CD4-positive, alpha-beta T cell (primary cell): Measurements from ENCODE around the gene CDC42. TPM values are rescaled to one million over a fixed set of nuclear protein-coding genes. Genes with fewer than 3 reads are reported as not detected.

Experiments
- ATAC-seq: fragments of 200-7000 bp; cut with Tn5 transposase; one replicate; pipeline ENCODE4 v1.10.0; 2022; ENCODE audit warnings: mild to moderate bottlenecking; ENCODE audit not compliant: poor library complexity
- CTCF ChIA-PET: fragments of 350-600 bp; sonication (Branson Sonifier 250); formaldehyde crosslinking; loops from one replicate; lab custom pipeline; 2021; ENCODE audit warnings: antibody characterized with exemption, inconsistent platforms; lab: Charles Lee
- POLR2A ChIA-PET: fragments of 350-600 bp; sonication (Branson Sonifier 250); formaldehyde crosslinking; loops from one replicate; lab custom pipeline; 2021; ENCODE audit warnings: antibody characterized with exemption, inconsistent platforms; lab: Charles Lee
- DNase-seq, 14 experiments: peaks; one replicate each; pipeline ENCODE4 v3.0.0-alpha.2; 2013 to 2020; ENCODE audit warnings: mixed read lengths in 2 of 14
- H3K27ac ChIP-seq, 2 donors: one replicate each; pipeline versions ENCODE4 v1.5.1 to v1.7.0; 2013; ENCODE audit warnings: low read length in 2 of 2, low read depth in 1 of 2, mild to moderate bottlenecking in 1 of 2
- H3K27me3 ChIP-seq, 2 experiments: 1 replicate in 1 of 2; 2 replicates in 1 of 2; pipeline versions ENCODE4 v1.6.1 to v1.7.0; 2013; ENCODE audit warnings: low read length in 2 of 2, control low read depth in 1 of 2, mild to moderate bottlenecking in 1 of 2, moderate library complexity in 1 of 2; ENCODE audit not compliant: insufficient read depth in 2 of 2, control insufficient read depth in 1 of 2
- H3K36me3 ChIP-seq: one replicate; pipeline ENCODE4 v1.6.1; 2013; ENCODE audit warnings: low read length, control low read depth; ENCODE audit not compliant: insufficient read depth
- H3K4me1 ChIP-seq: one replicate; pipeline ENCODE4 v1.6.1; 2013; ENCODE audit warnings: low read length, control low read depth; ENCODE audit not compliant: insufficient read depth
- H3K4me3 ChIP-seq: one replicate; pipeline ENCODE4 v1.5.1; 2013; ENCODE audit warnings: mild to moderate bottlenecking, low read length, moderate library complexity
- H3K9me3 ChIP-seq, 2 experiments: 1 replicate in 1 of 2; 2 replicates in 1 of 2; pipeline versions ENCODE4 v1.6.1 to v1.7.0; 2013; ENCODE audit warnings: low read length in 2 of 2, mild to moderate bottlenecking in 2 of 2, control low read depth in 1 of 2, moderate library complexity in 1 of 2; ENCODE audit not compliant: control insufficient read depth in 1 of 2, insufficient read depth in 1 of 2
- H3K27ac Mint-ChIP-seq: one replicate; pipeline ENCODE4 v1.8.0; 2020; ENCODE audit warnings: mixed read lengths
- H3K27me3 Mint-ChIP-seq: one replicate; pipeline ENCODE4 v1.8.0; 2021; ENCODE audit warnings: mixed read lengths
- H3K36me3 Mint-ChIP-seq: one replicate; pipeline ENCODE4 v1.8.0; 2021; ENCODE audit warnings: low read depth, mixed read lengths
- H3K4me1 Mint-ChIP-seq: one replicate; pipeline ENCODE4 v1.8.0; 2021; ENCODE audit warnings: low read depth, mixed read lengths
- H3K4me3 Mint-ChIP-seq: one replicate; pipeline ENCODE4 v1.8.0; 2020; ENCODE audit warnings: mild to moderate bottlenecking, mixed read lengths
- H3K9me3 Mint-ChIP-seq: one replicate; pipeline ENCODE4 v1.8.0; 2020; ENCODE audit warnings: mixed read lengths
- CTCF ChIP-seq: fragments of 200-600 bp; IDR thresholded peaks from one replicate; pipeline ENCODE4 v1.8.0; 2022; ENCODE audit warnings: antibody characterized with exemption, mild to moderate bottlenecking
- intact Hi-C, 2 experiments: fragments of 100-400 bp; cut with DNase I in 1 of 2; cut with micrococcal nuclease in 1 of 2; formaldehyde crosslinking; loops; one replicate each; pipeline versions ENCODE4 v1.15.1 to v1.9.0; 2023 to 2025; cut with DNase I, micrococcal nuclease
- total RNA-seq, 174 experiments: library from RNA in 2 of 174; stranded (reverse) in 2 of 174; gene quantifications; one replicate each; pipeline ENCODE4 v1.2.3 and lab custom pipeline; 2021 to 2026

Gene CDC42
- total RNA-seq, 2 experiments from 2014 or later, result 375 to 379 TPM

GRCh38 chr1:22045604-22046228 lies 6.8 kb upstream of the CDC42 start:
- ATAC-seq (no peak), DNase-seq (no peak)
- Mint-ChIP-seq H3K27me3 (no peaks in the 10 kb centered on the region), H3K9me3 (no peaks in the 10 kb centered on the region), H3K4me1 (peaks cover 63% of the 10 kb centered on the region), H3K27ac (peak overlapping the region; percentile 45), H3K4me3 (no peak overlapping the region), H3K36me3 (peaks cover 4% of the 10 kb centered on the region)
- POLR2A ChIA-PET, result no interaction called here
- Histone ChIP-seq H3K9me3 (no peaks in the 10 kb centered on the region), H3K27ac (no peak overlapping the region), H3K4me3 (no peak overlapping the region), H3K27me3 (no peaks in the 10 kb centered on the region), H3K4me1 (peaks cover 65% of the 10 kb centered on the region), H3K36me3 (no peaks in the 10 kb centered on the region)
- TF ChIP-seq CTCF, result no peak
- intact Hi-C loops, result no loop called here
- CTCF ChIA-PET, result interaction anchor here (1.0 to 1.4 kb wide), 2 partner anchors 18 to 21 kb away, joined by 3 read pairs; no protein-coding TSS in a partner anchor

GRCh38 chr1:22048351-22049192 lies 3.9 kb upstream of the CDC42 start:
- ChIA-PET CTCF (interaction anchor here (8.3 kb wide), 1 partner anchor 24 kb away, joined by 64 read pairs; no protein-coding TSS in a partner anchor), POLR2A (interaction anchor here (0.9 to 14.5 kb wide), 4 partner anchors 8 to 56 kb away, joined by 3 to 618 read pairs (median 170); no protein-coding TSS in a partner anchor)
- Mint-ChIP-seq H3K9me3 (no peaks in the 10 kb centered on the region), H3K4me3 (peak overlapping the region; percentile 35), H3K4me1 (peaks cover 52% of the 10 kb centered on the region), H3K36me3 (peaks cover 16% of the 10 kb centered on the region), H3K27me3 (no peaks in the 10 kb centered on the region), H3K27ac (peak overlapping the region; percentile 74)
- Histone ChIP-seq H3K36me3 (no peaks in the 10 kb centered on the region), H3K4me1 (peaks cover 46% of the 10 kb centered on the region), H3K27me3 (no peaks in the 10 kb centered on the region), H3K27ac (no peak overlapping the region), H3K9me3 (no peaks in the 10 kb centered on the region), H3K4me3 (no peak overlapping the region)
- no peak for ATAC-seq
- intact Hi-C loops, result no loop called here
- peak in 2 of 14 experiments; percentile 53 to 59 for DNase-seq
- no peak for TF ChIP-seq CTCF

GRCh38 chr1:22050330-22050729 lies 2.2 kb upstream of the CDC42 start:
- Mint-ChIP-seq H3K4me1 (peaks cover 55% of the 10 kb centered on the region), H3K27ac (peak overlapping the region; percentile 50), H3K27me3 (no peaks in the 10 kb centered on the region), H3K4me3 (peak overlapping the region; percentile 65), H3K36me3 (peaks cover 30% of the 10 kb centered on the region), H3K9me3 (no peaks in the 10 kb centered on the region)
- Histone ChIP-seq H3K9me3 (no peaks in the 10 kb centered on the region), H3K27ac (no peak overlapping the region), H3K36me3 (peaks cover 5% of the 10 kb centered on the region), H3K4me3 (no peak overlapping the region), H3K27me3 (no peaks in the 10 kb centered on the region), H3K4me1 (peaks cover 40% of the 10 kb centered on the region)
- DNase-seq (no peak), ATAC-seq (no peak)
- CTCF ChIA-PET, result interaction anchor here (0.6 to 8.3 kb wide), 3 partner anchors 11 to 361 kb away, joined by 4 to 64 read pairs (median 7); no protein-coding TSS in a partner anchor
- intact Hi-C loops, result no loop called here
- no peak for TF ChIP-seq CTCF
- POLR2A ChIA-PET, result interaction anchor here (11.1 to 14.5 kb wide), 2 partner anchors 10 to 24 kb away, joined by 331 to 618 read pairs; no protein-coding TSS in a partner anchor
